Measurements from ENCODE around the gene ZBED5.

The ZBED5 gene

GRCh38 chr11:10857709-10858438 lies at the start of gene ZBED5:
Gene ZBED5, minus strand, starts transcription at chr11:10858053. Its CDS starts 3,108 bp downstream, at chr11:10854945.
- no peak for TF ChIP-seq CTCF (IDR thresholded peaks at IDR 0.05; ENCODE audit: low read depth, low read length, missing control alignments)
- peak within 1 kb of the TSS; percentile 96 for H3K4me3 ChIP-seq (ENCODE audit: low read depth, low read length)
- DNase-seq (ENCODE audit: low read depth), result peak; percentile 95

GRCh38 chr11:10906521-10906920 lies 48.7 kb upstream of the ZBED5 start:
- H3K4me3 ChIP-seq (ENCODE audit: low read depth, low read length), result no peak overlapping the region
- TF ChIP-seq CTCF (IDR thresholded peaks at IDR 0.05; ENCODE audit: low read depth, low read length, missing control alignments), result no peak
- no peak for DNase-seq (ENCODE audit: low read depth)

- DNase-seq (ENCODE audit: low read depth), result no peak
- no peak overlapping the region for H3K4me3 ChIP-seq (ENCODE audit: low read depth, low read length)
- TF ChIP-seq CTCF (IDR thresholded peaks at IDR 0.05; ENCODE audit: low read depth, low read length, missing control alignments), result no peak
These were observed 44.6 kb upstream of the ZBED5 start for GRCh38 chr11:10902301-10903063.

GRCh38 chr11:10900681-10901415 lies 43.0 kb upstream of the ZBED5 start:
- TF ChIP-seq CTCF (IDR thresholded peaks at IDR 0.05; ENCODE audit: low read depth, low read length, missing control alignments), result no peak
- no peak for DNase-seq (ENCODE audit: low read depth)
- no peak overlapping the region for H3K4me3 ChIP-seq (ENCODE audit: low read depth, low read length)

GRCh38 chr11:10899121-10899830 lies 41.4 kb upstream of the ZBED5 start:
- no peak for TF ChIP-seq CTCF (IDR thresholded peaks at IDR 0.05; ENCODE audit: low read depth, low read length, missing control alignments)
- no peak overlapping the region for H3K4me3 ChIP-seq (ENCODE audit: low read depth, low read length)
- DNase-seq (ENCODE audit: low read depth), result no peak

- H3K4me3 ChIP-seq (ENCODE audit: low read depth, low read length), result no peak overlapping the region
- no peak for DNase-seq (ENCODE audit: low read depth)
- TF ChIP-seq CTCF (IDR thresholded peaks at IDR 0.05; ENCODE audit: low read depth, low read length, missing control alignments), result no peak
These were observed 40.8 kb upstream of the ZBED5 start for GRCh38 chr11:10898763-10899025.
